GM18909 (cell line): ENCODE measurements around the gene PTPRK.

ENCODE experiments used
- ATAC-seq: cut with Tn5 transposase; IDR thresholded peaks from one replicate; pipeline ENCODE4 v1.9.1; 2021; ENCODE audit warnings: mild to moderate bottlenecking; ENCODE audit not compliant: unreplicated experiment, poor library complexity

The PTPRK gene

DNA sequence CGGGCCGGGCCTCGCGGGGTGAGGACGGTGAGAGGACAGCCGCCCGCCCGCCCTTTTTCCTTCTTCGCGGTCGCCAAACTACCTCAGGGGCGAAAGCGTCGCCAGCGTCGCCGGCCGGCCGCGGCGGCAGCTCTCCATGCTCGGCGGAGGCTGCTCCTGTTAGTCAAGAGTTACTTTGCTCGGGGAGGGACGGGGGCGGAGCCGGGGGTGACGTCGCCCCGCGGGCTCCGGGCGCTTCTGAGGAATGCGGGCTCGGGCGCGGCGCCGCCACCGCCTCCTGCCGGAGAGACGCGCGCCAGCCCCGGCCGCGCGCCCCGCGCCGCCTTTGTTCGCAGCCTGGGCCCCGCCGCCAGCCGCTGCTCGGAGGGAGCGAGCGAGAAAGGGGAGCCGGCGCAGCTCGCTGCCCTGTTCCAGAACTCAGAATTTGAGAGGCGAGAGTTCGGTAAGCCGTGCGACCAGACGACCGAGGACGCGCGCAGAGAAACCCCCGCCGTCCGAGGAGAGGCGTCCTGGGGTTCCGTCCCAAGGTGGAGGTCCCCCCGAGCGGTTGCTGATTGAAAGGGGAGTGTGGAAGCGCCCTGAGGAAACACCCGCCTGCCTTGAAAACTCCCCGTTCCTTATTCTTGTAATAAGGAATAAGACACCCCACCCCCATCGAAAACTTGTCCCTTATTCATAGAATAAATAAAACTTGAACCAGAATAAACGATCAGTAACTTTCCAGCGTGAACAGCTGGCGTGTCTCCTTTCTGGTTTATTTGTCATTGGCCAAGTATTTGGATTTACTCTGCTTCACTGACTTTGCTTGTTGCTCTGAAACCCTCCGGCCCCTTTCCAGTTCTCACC lies at the start of gene PTPRK:
TSS of gene PTPRK (minus strand) at position 164 of the 846 bp plus-strand sequence. CDS start 241 bp downstream, outside the sequence.
- ATAC-seq, result peak; percentile 91

DNA sequence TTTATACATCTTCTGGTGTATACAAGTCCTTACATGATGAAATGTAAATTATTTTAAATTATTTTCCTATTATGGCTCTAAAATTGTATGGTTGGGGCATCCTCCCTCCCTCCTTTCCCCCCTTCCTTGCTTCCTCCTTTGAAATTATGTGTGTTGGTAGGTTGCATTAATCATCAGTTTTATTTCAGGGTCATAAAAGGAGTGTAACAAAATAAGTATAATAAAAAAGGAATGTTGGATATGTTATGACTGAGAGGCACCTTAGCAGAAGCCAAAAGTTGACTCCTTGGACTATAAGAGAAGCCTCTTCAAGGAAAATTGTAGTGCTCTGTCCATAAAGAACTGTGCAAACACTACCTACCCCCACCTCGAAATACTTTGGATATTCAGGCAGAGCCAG lies 46.6 kb upstream of the PTPRK start:
- no peak for ATAC-seq

- ATAC-seq, result no peak
Measured at GRCh38 chr6:128560966-128561365, 40.6 kb upstream of the PTPRK start.

DNA sequence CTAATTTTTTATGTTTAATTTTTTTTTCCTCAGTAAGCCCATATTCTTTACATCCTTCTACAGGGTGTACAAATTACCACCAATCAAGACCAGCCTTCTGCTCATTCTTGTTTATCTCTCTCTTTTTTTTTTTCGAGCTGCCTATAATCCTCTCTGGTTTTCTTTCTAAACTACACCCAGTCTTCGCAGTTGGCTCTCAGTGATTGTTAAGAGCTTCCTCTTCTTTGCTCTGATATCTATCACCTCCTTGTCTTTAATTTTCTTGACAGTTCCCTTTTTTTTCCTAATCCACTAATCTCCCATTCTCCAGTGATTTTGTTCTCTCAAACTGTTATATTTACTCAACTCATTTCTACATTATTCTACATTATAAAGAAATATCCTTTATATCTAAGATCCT lies 38.5 kb upstream of the PTPRK start:
- ATAC-seq, result no peak

GRCh38 chr6:128558021-128558420 lies 37.6 kb upstream of the PTPRK start:
- ATAC-seq, result peak; percentile 58

- ATAC-seq, result no peak
Measured at GRCh38 chr6:128557081-128557480, 36.7 kb upstream of the PTPRK start.

DNA sequence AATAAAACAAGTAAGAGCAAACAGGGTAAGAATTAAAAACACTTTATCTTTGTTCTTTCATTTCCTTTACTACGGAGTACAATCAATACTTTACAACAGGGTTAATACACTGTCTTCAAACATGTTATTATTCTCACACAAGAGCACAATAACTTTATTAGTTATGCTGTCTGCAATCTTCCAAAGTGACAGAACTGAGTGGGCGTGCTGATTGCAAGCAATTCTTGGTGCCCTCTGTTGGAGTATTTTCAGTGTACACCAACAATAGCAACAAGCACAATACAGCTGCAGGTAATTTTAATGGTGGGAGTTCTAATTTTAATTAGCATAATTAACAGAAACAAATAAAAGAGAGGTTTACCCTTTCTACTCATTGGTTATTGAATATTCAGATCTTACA lies 33.9 kb upstream of the PTPRK start:
- no peak for ATAC-seq

DNA sequence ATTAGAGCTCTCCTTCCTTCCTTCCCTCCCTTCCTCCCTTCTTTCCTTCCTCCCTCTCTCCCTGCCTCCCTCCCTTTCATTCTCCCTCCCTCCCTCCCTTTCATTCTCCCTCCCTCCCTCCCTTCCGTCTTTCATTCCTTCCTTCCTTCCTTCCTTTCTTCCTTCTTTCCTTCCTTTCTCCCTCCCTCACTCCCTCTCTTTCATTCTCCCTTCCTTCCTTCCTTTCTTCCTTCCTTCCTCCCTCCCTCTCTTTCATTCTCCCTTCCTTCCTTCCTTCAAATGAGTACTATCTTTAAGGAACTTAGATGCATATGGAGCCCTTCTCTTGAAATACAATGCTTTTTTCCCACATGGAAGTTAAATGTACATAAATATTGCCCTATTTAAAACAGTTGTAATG lies 20.9 kb upstream of the PTPRK start:
- ATAC-seq, result no peak

GRCh38 chr6:128538763-128539162 lies 18.4 kb upstream of the PTPRK start:
- no peak for ATAC-seq

DNA sequence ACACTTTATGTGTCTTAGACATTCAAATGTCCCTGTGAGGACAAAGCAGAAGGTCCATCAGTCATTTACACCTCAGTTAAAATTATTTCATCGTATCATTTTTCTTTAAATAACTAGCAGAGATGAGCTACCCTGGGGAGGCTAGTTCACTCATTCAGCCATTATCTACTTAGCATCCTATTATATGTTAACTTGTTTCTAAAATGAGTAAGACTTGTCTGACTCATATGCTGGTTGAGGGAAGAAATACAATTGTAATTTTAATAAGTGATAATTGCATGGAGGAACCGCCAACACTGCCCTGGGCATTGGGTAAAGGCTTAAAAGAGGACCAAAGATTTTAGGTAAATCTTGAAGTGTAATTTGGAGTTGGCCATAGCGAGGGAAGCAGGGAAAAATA lies 12.4 kb upstream of the PTPRK start:
- ATAC-seq, result peak; percentile 75

GRCh38 chr6:128532136-128532535 lies 11.7 kb upstream of the PTPRK start:
- ATAC-seq, result no peak

- ATAC-seq, result no peak
Measured at GRCh38 chr6:128531696-128532095, 11.3 kb upstream of the PTPRK start.

- no peak for ATAC-seq
Measured at GRCh38 chr6:128528241-128528640, 7.8 kb upstream of the PTPRK start.

DNA sequence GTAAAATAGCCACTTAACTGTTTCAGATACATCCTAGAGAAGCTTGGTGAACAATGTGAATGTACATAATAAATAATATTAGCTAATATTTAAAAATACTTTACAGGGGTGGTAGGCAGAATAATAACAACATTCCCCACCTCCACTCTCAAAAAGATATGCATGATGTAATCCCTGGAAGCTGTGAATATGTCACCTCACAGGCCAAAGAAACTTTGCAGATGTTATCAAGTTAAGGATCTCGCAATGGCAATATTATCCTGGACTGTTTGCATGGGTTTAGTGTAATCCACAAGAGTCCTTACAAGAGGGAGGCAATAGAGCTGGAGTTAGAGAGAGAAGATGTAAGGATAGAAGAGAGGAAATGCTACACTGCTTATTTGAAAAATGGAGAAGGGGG lies 7.0 kb upstream of the PTPRK start:
- no peak for ATAC-seq

DNA sequence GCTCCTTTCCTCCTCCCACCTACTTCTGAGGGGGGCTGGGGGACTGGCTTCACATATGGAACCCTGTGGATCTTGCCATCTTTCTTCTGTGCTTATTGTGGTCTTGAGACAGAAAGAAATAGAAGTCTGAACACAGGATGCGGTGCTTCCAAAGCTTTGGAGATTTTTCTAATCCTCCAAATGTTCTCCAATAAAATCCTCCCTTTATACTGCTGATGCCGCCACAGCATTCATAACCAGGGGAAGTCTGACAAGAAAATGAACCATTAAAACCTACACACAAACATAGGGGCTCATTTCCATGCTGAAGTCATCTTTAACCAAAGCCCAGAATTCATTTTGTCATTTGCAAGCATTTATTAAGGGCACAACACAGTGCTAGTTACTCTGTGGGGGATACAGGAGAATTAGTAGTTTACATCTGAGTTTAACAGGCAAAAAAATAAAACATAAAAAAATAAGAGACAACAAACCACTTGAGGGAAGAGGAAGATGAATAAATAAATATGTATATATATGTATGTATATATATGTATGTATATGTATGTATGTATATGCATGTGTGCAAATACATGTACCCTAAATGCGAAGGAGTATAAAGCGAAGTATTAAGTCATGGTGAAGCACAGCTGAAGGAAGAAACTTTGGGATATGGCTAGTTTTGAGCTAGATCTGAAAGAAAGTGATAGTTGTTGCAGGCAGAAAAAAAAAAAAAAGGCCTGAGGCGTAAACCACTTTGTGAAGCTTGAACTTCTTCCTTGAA lies 5.9 kb upstream of the PTPRK start:
- no peak for ATAC-seq

- ATAC-seq, result no peak
Measured at GRCh38 chr6:128525406-128525805, 5.0 kb upstream of the PTPRK start.

DNA sequence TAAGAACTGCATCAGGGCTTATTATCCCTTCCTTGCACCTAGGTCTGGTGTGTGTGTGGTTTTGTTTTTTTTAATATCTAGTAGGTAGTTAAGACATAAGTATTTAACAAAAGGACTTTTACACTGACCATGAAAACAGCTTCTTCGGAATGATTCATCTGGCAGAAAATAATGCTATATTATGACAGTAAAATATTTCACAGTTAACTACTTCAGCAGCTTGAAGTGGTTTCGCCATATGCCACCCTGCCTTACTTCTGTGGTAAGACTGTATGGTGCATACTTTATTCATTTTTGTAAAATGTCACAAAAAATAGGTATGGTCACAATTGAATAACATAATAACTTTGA lies 858 bp upstream of the PTPRK start:
- ATAC-seq, result no peak

DNA sequence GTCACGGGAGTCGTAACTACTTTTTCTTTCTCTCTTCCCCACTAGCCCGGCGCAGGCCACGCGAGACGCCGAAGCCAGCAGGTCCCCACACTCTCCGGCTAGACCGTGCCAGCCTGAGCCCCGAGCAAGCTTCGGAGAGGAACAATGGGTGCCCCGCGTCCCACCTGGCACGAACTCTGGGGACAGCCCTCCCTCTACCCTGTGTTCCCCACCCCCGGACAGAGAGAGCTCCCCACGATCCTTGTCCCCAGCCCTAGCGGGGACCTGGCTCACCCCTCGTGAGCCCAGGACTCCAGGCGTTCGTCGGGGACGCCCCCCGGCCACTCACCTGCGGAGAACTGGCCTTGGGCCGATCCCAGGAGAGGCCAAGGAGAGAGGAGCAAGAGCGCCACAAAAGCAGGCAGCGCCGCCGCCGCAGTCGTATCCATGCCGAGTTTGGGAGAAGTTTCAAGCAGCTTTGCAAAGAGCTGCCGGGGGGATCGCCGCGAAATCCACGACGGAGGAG lies 416 bp downstream of the PTPRK start:
- ATAC-seq, result peak; percentile 29

GRCh38 chr6:128519132-128519930 lies 1.1 kb downstream of the PTPRK start:
- ATAC-seq, result peak; percentile 26

DNA sequence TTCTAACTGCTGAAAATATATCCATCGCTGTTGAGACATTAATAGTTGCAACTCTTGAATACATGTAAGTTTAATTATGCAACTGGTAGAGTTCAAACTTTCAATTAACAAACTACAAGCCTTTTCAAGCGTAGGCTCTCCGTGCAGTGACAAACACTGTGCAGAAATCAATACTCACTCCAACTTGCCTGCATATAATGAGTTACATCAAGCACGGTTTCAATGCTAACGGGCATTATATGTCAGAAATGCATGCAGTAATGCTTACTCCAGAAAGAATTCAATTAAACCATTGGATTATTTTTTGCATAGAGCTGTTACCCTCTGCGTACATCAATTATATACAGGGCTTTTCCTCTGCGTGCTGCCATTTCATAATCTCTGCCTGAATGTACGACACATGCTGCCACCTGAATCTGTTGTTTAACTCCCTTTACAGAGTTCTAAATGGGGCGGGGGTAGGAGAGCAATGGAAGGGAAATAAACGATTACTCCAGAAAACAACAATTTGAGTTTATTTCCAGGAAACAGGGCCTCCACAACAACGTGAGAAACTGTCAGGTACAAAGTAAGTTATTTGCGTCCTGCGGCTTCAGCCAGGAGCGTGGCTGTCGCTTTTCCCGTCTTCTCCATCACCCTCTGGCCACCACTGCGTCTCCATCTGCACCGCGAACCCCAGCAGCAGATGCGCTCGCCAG lies 1.8 kb downstream of the PTPRK start:
- no peak for ATAC-seq
